VCaP (cell line): ENCODE measurements around the gene PSME3IP1.

Source experiments
- H3K27ac ChIP-seq: fragments of 450-650 bp; 2 replicates; pipeline ENCODE4 v1.5.1; 2017
- TF ChIP-seq, protein P1 (sequence below): fragments of 450-650 bp; conservative IDR thresholded peaks from 2 replicates; pipeline ENCODE4 v1.5.1; 2017; ENCODE audit warnings: mild to moderate bottlenecking, moderate library complexity

PSME3IP1 gene

DNA sequence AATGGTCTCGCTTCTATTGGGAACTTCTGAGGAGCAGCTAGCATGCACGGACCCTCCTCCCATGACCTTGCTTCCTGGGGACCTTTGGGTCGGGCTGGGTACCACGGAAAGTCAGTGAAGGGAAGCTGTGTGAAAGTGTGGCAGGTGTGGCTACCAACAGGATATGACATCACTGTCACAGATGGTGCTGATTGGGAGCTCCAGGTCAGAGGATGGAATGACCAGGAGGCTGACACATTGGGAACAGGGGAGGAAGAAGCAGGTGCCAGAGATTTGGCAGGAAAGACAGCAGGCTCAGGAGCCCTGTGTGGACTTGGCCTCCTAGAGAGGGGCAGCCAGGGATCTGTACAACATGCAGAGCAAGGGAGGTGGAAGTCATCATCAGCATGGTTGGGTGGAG, 59.4 kb downstream of the PSME3IP1 start:
- TF ChIP-seq, protein P1, sequence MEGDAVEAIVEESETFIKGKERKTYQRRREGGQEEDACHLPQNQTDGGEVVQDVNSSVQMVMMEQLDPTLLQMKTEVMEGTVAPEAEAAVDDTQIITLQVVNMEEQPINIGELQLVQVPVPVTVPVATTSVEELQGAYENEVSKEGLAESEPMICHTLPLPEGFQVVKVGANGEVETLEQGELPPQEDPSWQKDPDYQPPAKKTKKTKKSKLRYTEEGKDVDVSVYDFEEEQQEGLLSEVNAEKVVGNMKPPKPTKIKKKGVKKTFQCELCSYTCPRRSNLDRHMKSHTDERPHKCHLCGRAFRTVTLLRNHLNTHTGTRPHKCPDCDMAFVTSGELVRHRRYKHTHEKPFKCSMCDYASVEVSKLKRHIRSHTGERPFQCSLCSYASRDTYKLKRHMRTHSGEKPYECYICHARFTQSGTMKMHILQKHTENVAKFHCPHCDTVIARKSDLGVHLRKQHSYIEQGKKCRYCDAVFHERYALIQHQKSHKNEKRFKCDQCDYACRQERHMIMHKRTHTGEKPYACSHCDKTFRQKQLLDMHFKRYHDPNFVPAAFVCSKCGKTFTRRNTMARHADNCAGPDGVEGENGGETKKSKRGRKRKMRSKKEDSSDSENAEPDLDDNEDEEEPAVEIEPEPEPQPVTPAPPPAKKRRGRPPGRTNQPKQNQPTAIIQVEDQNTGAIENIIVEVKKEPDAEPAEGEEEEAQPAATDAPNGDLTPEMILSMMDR, result no peak
- no peak overlapping the region for H3K27ac ChIP-seq

DNA sequence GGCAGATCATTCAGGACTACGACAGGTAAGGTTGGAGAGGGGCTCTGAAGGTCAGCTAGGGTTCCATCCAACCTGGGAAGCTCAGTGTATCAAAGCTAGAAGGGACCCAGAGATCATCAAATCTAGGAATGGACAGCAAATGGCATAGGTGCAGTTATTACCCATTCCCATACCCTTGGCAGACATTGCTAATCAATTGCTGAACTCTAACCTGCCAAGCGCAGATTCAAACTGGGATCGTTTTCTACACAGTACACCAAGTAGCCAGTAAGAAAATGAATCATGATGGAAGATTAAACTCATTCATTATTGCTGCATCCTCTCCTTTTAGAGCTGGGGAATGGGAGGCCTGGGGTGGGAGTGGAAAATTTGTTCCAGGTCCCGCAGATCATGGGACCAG, 59.9 kb downstream of the PSME3IP1 start:
- no peak overlapping the region for H3K27ac ChIP-seq
- TF ChIP-seq, protein P1, result no peak

DNA sequence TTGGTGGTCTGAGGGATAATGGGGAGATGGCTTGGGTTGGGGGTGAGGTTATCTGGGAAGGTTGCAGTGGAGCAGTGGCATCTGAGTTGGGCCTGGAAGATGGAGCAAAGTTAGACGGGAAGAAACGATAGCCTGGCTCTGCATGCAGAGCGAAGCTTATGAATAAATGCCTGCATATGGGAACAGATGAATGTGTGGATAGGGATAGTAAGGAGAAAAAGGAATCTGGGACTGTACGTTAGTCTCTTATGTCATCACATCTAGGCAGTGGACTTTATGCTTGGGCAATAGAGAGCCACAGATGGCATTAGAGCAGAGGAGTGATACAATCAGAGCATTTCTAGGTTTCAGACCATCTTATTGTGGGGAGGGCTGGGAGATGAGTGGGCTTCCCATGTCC, 60.5 kb downstream of the PSME3IP1 start:
- H3K27ac ChIP-seq, result no peak overlapping the region
- TF ChIP-seq, protein P1, result no peak

DNA sequence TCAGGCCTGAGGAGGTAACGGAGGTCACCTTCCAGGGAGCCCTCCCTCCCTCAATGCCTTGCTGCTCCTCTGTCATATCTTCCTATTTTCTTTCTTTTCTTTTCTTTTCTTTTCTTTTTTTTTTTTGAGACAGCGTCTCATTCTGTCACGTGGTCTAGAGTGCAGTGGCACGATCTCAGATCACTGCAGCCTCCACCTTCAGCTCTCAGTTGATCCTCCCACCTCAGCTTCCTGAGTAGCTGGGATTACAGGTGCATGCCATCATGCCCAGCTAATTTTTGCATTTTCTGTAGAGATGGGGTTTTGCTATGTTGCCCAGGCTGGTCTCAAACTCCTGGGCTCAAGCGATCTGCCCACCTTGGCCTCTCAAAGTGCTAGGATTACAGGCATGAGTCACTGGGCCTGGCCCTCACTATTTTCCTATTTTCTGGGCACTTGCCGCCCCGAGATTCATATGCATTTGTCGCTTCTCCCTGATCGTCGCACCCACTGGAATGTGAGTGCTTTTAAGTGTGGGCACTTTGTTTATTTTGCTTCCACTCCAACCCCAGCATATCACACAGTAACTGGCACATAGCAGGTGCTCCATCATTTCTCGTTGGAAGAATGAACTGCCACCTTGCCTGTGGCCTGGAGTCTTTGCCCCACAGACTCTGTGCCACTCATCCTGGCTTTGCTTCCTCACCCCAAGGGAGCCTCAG, 61.7 kb downstream of the PSME3IP1 start:
- TF ChIP-seq, protein P1, result no peak
- H3K27ac ChIP-seq, result no peak overlapping the region

- H3K27ac ChIP-seq, result no peak overlapping the region
- TF ChIP-seq, protein P1, result no peak
Observed at GRCh38 chr16:57123216-57123973, 62.4 kb downstream of the PSME3IP1 start.

DNA sequence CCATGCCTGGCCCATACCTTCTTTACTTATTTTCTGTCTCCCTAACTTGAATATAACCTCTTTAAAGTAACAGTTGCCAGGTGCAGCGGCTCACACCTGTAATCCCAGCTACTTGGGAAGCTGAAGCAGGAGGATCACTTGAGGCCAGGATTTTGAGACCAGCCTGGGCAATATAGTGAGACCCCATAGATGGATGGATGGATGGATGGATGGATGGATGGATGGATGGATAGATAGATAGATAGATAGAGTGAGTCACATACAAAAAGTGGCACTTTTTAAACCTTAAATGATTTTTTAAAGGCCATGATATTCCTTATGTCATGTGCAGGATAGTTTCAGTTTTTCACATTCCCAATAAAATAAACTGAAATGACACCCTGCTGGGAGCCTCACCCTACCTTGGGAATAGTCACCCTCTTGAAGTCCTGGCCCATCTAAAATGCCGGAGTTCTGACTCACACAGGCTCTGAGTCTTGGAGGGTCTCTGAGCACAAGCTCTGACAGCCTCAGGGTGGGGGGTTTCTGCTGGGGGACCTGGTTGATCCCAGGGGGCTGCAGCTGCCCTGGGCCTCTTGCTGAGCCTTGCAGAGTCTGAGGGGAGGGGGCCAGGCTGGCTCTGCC, 67.3 kb downstream of the PSME3IP1 start:
- no peak overlapping the region for H3K27ac ChIP-seq
- TF ChIP-seq, protein P1, result no peak

DNA sequence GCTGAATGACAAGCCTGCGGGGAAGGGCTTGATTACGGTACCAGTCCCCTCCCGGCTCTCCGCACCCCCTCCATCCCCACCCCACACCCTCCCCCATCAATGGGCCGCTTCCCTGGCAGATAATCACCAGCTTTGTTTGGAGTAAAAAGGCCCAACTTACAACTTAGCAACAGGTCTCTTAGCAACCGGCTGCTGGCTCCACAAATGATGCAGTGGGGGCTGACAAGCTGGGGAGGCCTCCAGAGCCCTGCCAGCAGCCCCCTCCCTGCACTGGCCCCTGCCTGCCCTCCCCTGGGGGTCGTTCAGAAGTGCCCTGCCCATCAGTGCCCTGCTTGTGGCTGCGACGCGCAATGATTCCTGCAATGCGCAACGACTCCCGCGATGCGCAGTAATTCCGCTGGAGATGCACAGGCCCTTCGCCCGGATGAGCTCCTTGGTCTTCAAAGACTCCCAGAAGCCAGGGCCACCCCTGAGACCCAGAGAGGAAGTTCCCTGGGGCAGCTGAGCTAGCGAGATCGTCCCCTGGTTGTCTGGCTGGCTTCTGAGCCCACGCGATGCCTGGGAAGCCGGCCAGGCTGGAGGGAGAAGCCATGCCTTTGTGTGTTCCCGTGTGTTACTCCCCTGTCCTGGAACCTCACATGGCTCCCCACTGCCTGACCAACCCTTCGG, 70.2 kb downstream of the PSME3IP1 start:
- TF ChIP-seq, protein P1, result no peak
- H3K27ac ChIP-seq, result no peak overlapping the region
